ENCODE results near the gene CFAP53.

Gene CFAP53

GRCh38 chr18:50287441-50288347 lies 21.4 kb upstream of the CFAP53 start, which contains the start of gene CXXC1:
CXXC1 (minus strand) TSS chr18:50287692; CDS start chr18:50287589, 103 bp downstream.
- Histone ChIP-seq H3K27me3 (ENCODE audit: insufficient read depth, low read length) (no peaks in the 10 kb centered on the region), H2AFZ (ENCODE audit: low read length, unreplicated experiment) (peak within 1 kb of the TSS; percentile 97), H3K36me3 (ENCODE audit: insufficient read depth, low read length) (0 out of 2 replicates have a peak, but pooled peaks cover 7% of the 10 kb centered on the region), H3K79me2 (ENCODE audit: control insufficient read depth, insufficient read depth, low read length, unreplicated experiment) (peaks cover 9% of the 10 kb centered on the region), H3K27ac (ENCODE audit: low read depth, low read length) (peak within 1 kb of the TSS; percentile 14; the same call in 1 of the 2 replicates), H3K4me3 (ENCODE audit: low read depth, low read length) (peak within 1 kb of the TSS; percentile 90), H3K4me1 (ENCODE audit: control insufficient read depth, insufficient read depth, low read length, unreplicated experiment) (peaks cover 13% of the 10 kb centered on the region)

- peaks cover 9% of the 10 kb centered on the region for H3K79me2 ChIP-seq (ENCODE audit: control insufficient read depth, insufficient read depth, low read length, unreplicated experiment)
- H3K36me3 ChIP-seq (ENCODE audit: insufficient read depth, low read length), result peaks cover 7% of the 10 kb centered on the region; the same call in 1 of the 2 replicates
- H3K27me3 ChIP-seq (ENCODE audit: insufficient read depth, low read length), result no peaks in the 10 kb centered on the region
- H3K4me3 ChIP-seq (ENCODE audit: low read depth, low read length), result peak overlapping the region; percentile 90
- H3K27ac ChIP-seq (ENCODE audit: low read depth, low read length), result peak overlapping the region; percentile 14; the same call in 1 of the 2 replicates
- peak overlapping the region; percentile 77 for H2AFZ ChIP-seq (ENCODE audit: low read length, unreplicated experiment)
- peaks cover 14% of the 10 kb centered on the region for H3K4me1 ChIP-seq (ENCODE audit: control insufficient read depth, insufficient read depth, low read length, unreplicated experiment)
These were observed 20.7 kb upstream of the CFAP53 start for GRCh38 chr18:50287028-50287440.

- Histone ChIP-seq H3K4me1 (ENCODE audit: control insufficient read depth, insufficient read depth, low read length, unreplicated experiment) (peaks cover 16% of the 10 kb centered on the region), H3K79me2 (ENCODE audit: control insufficient read depth, insufficient read depth, low read length, unreplicated experiment) (peaks cover 9% of the 10 kb centered on the region), H3K4me3 (ENCODE audit: low read depth, low read length) (peak overlapping the region; percentile 90), H3K27ac (ENCODE audit: low read depth, low read length) (peak overlapping the region; percentile 14; the same call in 1 of the 2 replicates), H3K27me3 (ENCODE audit: insufficient read depth, low read length) (no peaks in the 10 kb centered on the region), H2AFZ (ENCODE audit: low read length, unreplicated experiment) (peak overlapping the region; percentile 25), H3K36me3 (ENCODE audit: insufficient read depth, low read length) (peaks cover 7% of the 10 kb centered on the region; the same call in 1 of the 2 replicates)
These were observed 20.2 kb upstream of the CFAP53 start for GRCh38 chr18:50286391-50287027.

GRCh38 chr18:50285631-50286321 lies 19.5 kb upstream of the CFAP53 start:
- Histone ChIP-seq H2AFZ (ENCODE audit: low read length, unreplicated experiment) (no peak overlapping the region), H3K79me2 (ENCODE audit: control insufficient read depth, insufficient read depth, low read length, unreplicated experiment) (peaks cover 13% of the 10 kb centered on the region), H3K27ac (ENCODE audit: low read depth, low read length) (peak overlapping the region; percentile 11; the same call in 1 of the 2 replicates), H3K4me1 (ENCODE audit: control insufficient read depth, insufficient read depth, low read length, unreplicated experiment) (peaks cover 16% of the 10 kb centered on the region), H3K36me3 (ENCODE audit: insufficient read depth, low read length) (peaks cover 7% of the 10 kb centered on the region; the same call in 1 of the 2 replicates), H3K4me3 (ENCODE audit: low read depth, low read length) (peak overlapping the region; percentile 90; the same call in 1 of the 2 replicates), H3K27me3 (ENCODE audit: insufficient read depth, low read length) (no peaks in the 10 kb centered on the region)

GRCh38 chr18:50285071-50285470 lies 18.8 kb upstream of the CFAP53 start:
- peaks cover 7% of the 10 kb centered on the region; the same call in 1 of the 2 replicates for H3K36me3 ChIP-seq (ENCODE audit: insufficient read depth, low read length)
- H3K4me1 ChIP-seq (ENCODE audit: control insufficient read depth, insufficient read depth, low read length, unreplicated experiment), result peaks cover 20% of the 10 kb centered on the region
- H3K4me3 ChIP-seq (ENCODE audit: low read depth, low read length), result no peak overlapping the region
- peaks cover 21% of the 10 kb centered on the region for H3K79me2 ChIP-seq (ENCODE audit: control insufficient read depth, insufficient read depth, low read length, unreplicated experiment)
- no peaks in the 10 kb centered on the region for H3K27me3 ChIP-seq (ENCODE audit: insufficient read depth, low read length)
- no peak overlapping the region for H2AFZ ChIP-seq (ENCODE audit: low read length, unreplicated experiment)
- peak overlapping the region; percentile 43; the same call in 1 of the 2 replicates for H3K27ac ChIP-seq (ENCODE audit: low read depth, low read length)

- H2AFZ ChIP-seq (ENCODE audit: low read length, unreplicated experiment), result no peak overlapping the region
- H3K4me1 ChIP-seq (ENCODE audit: control insufficient read depth, insufficient read depth, low read length, unreplicated experiment), result peaks cover 27% of the 10 kb centered on the region
- H3K36me3 ChIP-seq (ENCODE audit: insufficient read depth, low read length), result peaks cover 12% of the 10 kb centered on the region
- no peaks in the 10 kb centered on the region for H3K27me3 ChIP-seq (ENCODE audit: insufficient read depth, low read length)
- peak overlapping the region; percentile 50; the same call in 1 of the 2 replicates for H3K27ac ChIP-seq (ENCODE audit: low read depth, low read length)
- no peak overlapping the region for H3K4me3 ChIP-seq (ENCODE audit: low read depth, low read length)
- peaks cover 28% of the 10 kb centered on the region for H3K79me2 ChIP-seq (ENCODE audit: control insufficient read depth, insufficient read depth, low read length, unreplicated experiment)
These were observed 18.1 kb upstream of the CFAP53 start for GRCh38 chr18:50284255-50284885.

GRCh38 chr18:50283469-50284209 lies 17.3 kb upstream of the CFAP53 start:
- Histone ChIP-seq H3K4me3 (ENCODE audit: low read depth, low read length) (no peak overlapping the region; the same call in 1 of the 2 replicates), H3K79me2 (ENCODE audit: control insufficient read depth, insufficient read depth, low read length, unreplicated experiment) (peaks cover 35% of the 10 kb centered on the region), H3K4me1 (ENCODE audit: control insufficient read depth, insufficient read depth, low read length, unreplicated experiment) (peaks cover 35% of the 10 kb centered on the region), H2AFZ (ENCODE audit: low read length, unreplicated experiment) (no peak overlapping the region), H3K27ac (ENCODE audit: low read depth, low read length) (peak overlapping the region; percentile 50; the same call in 1 of the 2 replicates), H3K27me3 (ENCODE audit: insufficient read depth, low read length) (no peaks in the 10 kb centered on the region), H3K36me3 (ENCODE audit: insufficient read depth, low read length) (peaks cover 19% of the 10 kb centered on the region)

- Histone ChIP-seq H3K36me3 (ENCODE audit: insufficient read depth, low read length) (peaks cover 21% of the 10 kb centered on the region), H3K79me2 (ENCODE audit: control insufficient read depth, insufficient read depth, low read length, unreplicated experiment) (peaks cover 37% of the 10 kb centered on the region), H3K27ac (ENCODE audit: low read depth, low read length) (no peak overlapping the region), H3K27me3 (ENCODE audit: insufficient read depth, low read length) (no peaks in the 10 kb centered on the region), H3K4me3 (ENCODE audit: low read depth, low read length) (peak overlapping the region; percentile 83; the same call in 1 of the 2 replicates), H3K4me1 (ENCODE audit: control insufficient read depth, insufficient read depth, low read length, unreplicated experiment) (peaks cover 35% of the 10 kb centered on the region), H2AFZ (ENCODE audit: low read length, unreplicated experiment) (no peak overlapping the region)
These were observed 16.4 kb upstream of the CFAP53 start for GRCh38 chr18:50282521-50283335.

Data from ACC112 (cell line).